OCI-LY7 (cell line): ENCODE data around the gene THAP2. TPM values are rescaled to one million over a fixed set of nuclear protein-coding genes. Genes with fewer than 3 reads are reported as not detected.
A peak's percentile ranks its signal among the peaks of the same experiment; 100 is the strongest.
"Not testable (repeated sequence)": the region's sequence is repeated elsewhere in the genome, so short reads cannot be mapped to it uniquely, and the experiment has no call there.

ENCODE experiments used
- BruUV-seq: library from RNA; stranded (reverse); fragments of 400-500 nt; replicated peaks from 2 replicates; lab custom pipeline; 2021; lab: Mats Ljungman, UMichigan
- CTCF ChIA-PET: fragments of 300-600 bp; sonication (Branson Sonifier 250); formaldehyde crosslinking; loops from one replicate; lab custom pipeline; 2022; ENCODE audit warnings: antibody characterized with exemption; ENCODE audit not compliant: unreplicated experiment; lab: Charles Lee
- POLR2A ChIA-PET: fragments of 300-600 bp; sonication (Branson Sonifier 250); formaldehyde crosslinking; loops from one replicate; lab custom pipeline; 2022; ENCODE audit warnings: antibody characterized with exemption; lab: Charles Lee
- DNase-seq: peaks from one replicate; pipeline ENCODE4 v3.0.0-alpha.2; 2015; ENCODE audit warnings: low spot score
- H2AFZ ChIP-seq: fragments of 200-600 bp; sonication (generic), shearing (Covaris generic); 2 replicates; pipeline ENCODE4 v1.6.1; 2014; ENCODE audit warnings: mild to moderate bottlenecking, antibody characterized with exemption, low read length, moderate library complexity
- H3K27ac ChIP-seq: fragments of 200-600 bp; sonication (generic); 2 replicates; pipeline ENCODE4 v1.5.1; 2014; ENCODE audit warnings: mixed run types, low read depth, mild to moderate bottlenecking, moderate library complexity, low read length, inconsistent platforms; ENCODE audit not compliant: poor library complexity, severe bottlenecking
- H3K36me3 ChIP-seq: fragments of 200-600 bp; sonication (generic); 2 replicates; pipeline ENCODE4 v1.6.1; 2014; ENCODE audit warnings: mild to moderate bottlenecking, antibody characterized with exemption, low read length, moderate library complexity, mixed read lengths; ENCODE audit not compliant: insufficient read depth
- H3K4me1 ChIP-seq: fragments of 200-600 bp; sonication (generic); 2 replicates; pipeline ENCODE4 v1.5.1; 2014; ENCODE audit warnings: mild to moderate bottlenecking, low read length; ENCODE audit not compliant: insufficient read depth, poor library complexity, severe bottlenecking
- H3K4me2 ChIP-seq: fragments of 200-600 bp; sonication (generic); 2 replicates; pipeline ENCODE4 v1.6.1; 2014; ENCODE audit warnings: mild to moderate bottlenecking, low read length
- H3K4me3 ChIP-seq: fragments of 200-600 bp; sonication (generic); 2 replicates; pipeline ENCODE4 v1.5.1; 2014; ENCODE audit warnings: mild to moderate bottlenecking, low read depth, low read length; ENCODE audit not compliant: poor library complexity, severe bottlenecking
- H3K79me2 ChIP-seq: fragments of 200-600 bp; sonication (generic); 2 replicates; pipeline ENCODE4 v1.6.1; 2016; ENCODE audit warnings: low read depth, mild to moderate bottlenecking, low read length, moderate library complexity, mixed read lengths; ENCODE audit not compliant: insufficient read depth
- H3K9me2 ChIP-seq: fragments of 200-600 bp; sonication (generic); 2 replicates; pipeline ENCODE4 v1.6.1; 2016; ENCODE audit warnings: mild to moderate bottlenecking, low read length, mixed read lengths; ENCODE audit not compliant: insufficient read depth
- H3K9me3 ChIP-seq: fragments of 200-600 bp; sonication (generic); 2 replicates; pipeline ENCODE4 v1.6.1; 2014; ENCODE audit warnings: mild to moderate bottlenecking, mixed run types, low read length, mixed read lengths
- H4K20me1 ChIP-seq: fragments of 200-600 bp; sonication (generic); 2 replicates; pipeline ENCODE4 v1.6.1; 2014; ENCODE audit warnings: mild to moderate bottlenecking, antibody characterized with exemption, low read length, moderate library complexity, mixed read lengths; ENCODE audit not compliant: insufficient read depth
- EZH2phosphoT487 ChIP-seq: fragments of 200-600 bp; sonication (generic); IDR thresholded peaks from 2 replicates; pipeline ENCODE4 v1.6.1; 2018; ENCODE audit warnings: low read depth, borderline replicate concordance, mild to moderate bottlenecking, mixed run types, antibody characterized with exemption, low read length, moderate library complexity, mixed read lengths
- intact Hi-C: fragments of 100-400 bp; cut with micrococcal nuclease; formaldehyde crosslinking; loops from one replicate; pipeline ENCODE4 v1.10.0; 2022; ENCODE audit not compliant: unreplicated experiment
- total RNA-seq, 2 experiments: library from RNA; depleted of rRNA in 1 of 2; stranded (reverse); fragments of >200 nt in 1 of 2; shearing (Covaris generic) in 1 of 2; gene quantifications; 2 replicates each; pipeline ENCODE4 v1.2.3, GENCODE V29; 2014 to 2022
- TF ChIP-seq, protein P1 (sequence below): fragments of 200-600 bp; sonication (generic); conservative IDR thresholded peaks from 2 replicates; pipeline ENCODE4 v1.5.1; 2014; ENCODE audit warnings: mild to moderate bottlenecking, antibody characterized with exemption, low read length, moderate library complexity, mixed read lengths

The THAP2 gene
- total RNA-seq, 2 experiments from 2014 or later, result 8.2 to 9.3 TPM

DNA sequence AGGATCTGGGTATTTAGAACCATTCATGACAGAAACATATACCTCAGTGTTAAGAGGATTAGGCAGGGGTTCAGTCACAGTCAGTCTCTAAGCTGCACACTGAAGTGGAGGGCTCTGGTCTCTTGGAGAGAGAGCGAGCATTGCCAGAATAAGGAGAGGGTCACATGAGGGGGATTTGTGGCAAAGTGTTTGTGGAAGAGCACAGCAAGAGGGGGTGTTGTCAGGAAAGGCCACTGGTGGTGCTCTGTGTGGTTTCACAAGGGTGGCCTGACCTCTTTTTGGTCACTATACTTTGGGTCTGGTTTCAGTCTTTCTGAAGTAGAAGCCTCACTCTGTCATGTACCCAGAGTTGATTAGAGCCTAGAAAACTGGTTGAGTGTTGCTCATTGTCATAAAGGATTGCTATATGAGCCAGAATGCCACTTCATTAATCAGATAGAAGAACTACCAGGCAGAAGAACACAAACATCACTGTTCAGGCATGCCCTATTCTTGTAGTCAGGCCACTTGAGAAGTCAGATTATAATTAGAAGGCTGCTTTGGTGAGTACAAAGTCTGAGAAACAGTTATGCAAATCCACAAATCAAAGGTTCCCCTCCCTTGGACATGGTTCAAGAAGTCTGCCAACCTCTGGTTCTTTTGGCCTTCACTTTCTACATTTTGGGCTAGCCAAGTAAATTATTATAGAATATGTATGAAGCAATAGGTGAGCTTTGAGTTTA lies 30.2 kb downstream of the THAP2 start:
- peaks cover 74% of the 10 kb centered on the region for H3K4me1 ChIP-seq
- peak; percentile 89 for DNase-seq
- CTCF ChIA-PET, result interaction anchor here (0.6 to 1.0 kb wide), 3 partner anchors 8 to 30 kb away, joined by 3 to 4 read pairs (median 3); no protein-coding TSS in a partner anchor
- peak overlapping the region; percentile 29; the same call in 1 of the 2 replicates for H2AFZ ChIP-seq
- intact Hi-C loops, result loop anchor here (2.0 to 10.0 kb wide), 3 partner anchors 38 to 1329 kb away; partner anchors contain the start of gene KCNMB4
- H3K36me3 ChIP-seq, result peaks cover 56% of the 10 kb centered on the region
- TF ChIP-seq EZH2phosphoT487, result no peak
- TF ChIP-seq, protein P1, sequence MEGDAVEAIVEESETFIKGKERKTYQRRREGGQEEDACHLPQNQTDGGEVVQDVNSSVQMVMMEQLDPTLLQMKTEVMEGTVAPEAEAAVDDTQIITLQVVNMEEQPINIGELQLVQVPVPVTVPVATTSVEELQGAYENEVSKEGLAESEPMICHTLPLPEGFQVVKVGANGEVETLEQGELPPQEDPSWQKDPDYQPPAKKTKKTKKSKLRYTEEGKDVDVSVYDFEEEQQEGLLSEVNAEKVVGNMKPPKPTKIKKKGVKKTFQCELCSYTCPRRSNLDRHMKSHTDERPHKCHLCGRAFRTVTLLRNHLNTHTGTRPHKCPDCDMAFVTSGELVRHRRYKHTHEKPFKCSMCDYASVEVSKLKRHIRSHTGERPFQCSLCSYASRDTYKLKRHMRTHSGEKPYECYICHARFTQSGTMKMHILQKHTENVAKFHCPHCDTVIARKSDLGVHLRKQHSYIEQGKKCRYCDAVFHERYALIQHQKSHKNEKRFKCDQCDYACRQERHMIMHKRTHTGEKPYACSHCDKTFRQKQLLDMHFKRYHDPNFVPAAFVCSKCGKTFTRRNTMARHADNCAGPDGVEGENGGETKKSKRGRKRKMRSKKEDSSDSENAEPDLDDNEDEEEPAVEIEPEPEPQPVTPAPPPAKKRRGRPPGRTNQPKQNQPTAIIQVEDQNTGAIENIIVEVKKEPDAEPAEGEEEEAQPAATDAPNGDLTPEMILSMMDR, result no peak
- no peaks in the 10 kb centered on the region for H3K9me2 ChIP-seq
- POLR2A ChIA-PET, result interaction anchor here (0.6 to 2.1 kb wide), 5 partner anchors 9 to 65 kb away, joined by 4 to 27 read pairs (median 4); partner anchors contain the start of gene TMEM19
- H3K4me3 ChIP-seq, result peak overlapping the region; percentile 56
- BruUV-seq, result TSS peak; percentile 87
- no peaks in the 10 kb centered on the region; the same call in 1 of the 2 replicates for H3K9me3 ChIP-seq
- peaks cover 70% of the 10 kb centered on the region for H3K79me2 ChIP-seq
- H3K27ac ChIP-seq, result peak overlapping the region; percentile 99
- peak overlapping the region; percentile 84 for H3K4me2 ChIP-seq
- H4K20me1 ChIP-seq, result no peaks in the 10 kb centered on the region

DNA sequence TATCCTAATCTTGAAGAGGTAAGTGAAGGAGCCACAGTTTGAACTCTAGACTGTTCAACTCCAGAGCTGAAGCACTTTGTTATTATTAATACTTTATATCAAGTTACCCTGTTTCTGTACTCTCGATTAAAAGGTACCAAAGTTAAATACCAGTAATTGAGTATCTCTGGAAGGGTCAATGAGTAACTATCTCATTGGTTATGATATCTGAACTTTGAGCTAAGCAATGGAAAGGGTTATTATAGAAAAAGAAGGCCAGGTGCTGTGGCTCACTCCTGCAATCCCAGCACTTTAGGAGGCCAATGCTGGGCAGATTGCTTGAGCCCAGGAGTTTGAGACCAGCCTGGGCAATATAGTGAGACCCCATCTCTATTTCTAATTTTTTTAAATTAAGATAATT lies 31.7 kb downstream of the THAP2 start:
- intact Hi-C loops, result loop anchor here (2.0 to 10.0 kb wide), 2 partner anchors 57 to 1331 kb away; partner anchors contain the start of gene KCNMB4
- TF ChIP-seq, protein P1, result no peak
- no peak for TF ChIP-seq EZH2phosphoT487
- H3K36me3 ChIP-seq, result peaks cover 65% of the 10 kb centered on the region
- no TSS peak for BruUV-seq
- peak overlapping the region; percentile 99 for H3K27ac ChIP-seq
- peaks cover 59% of the 10 kb centered on the region for H3K4me1 ChIP-seq
- ChIA-PET CTCF (no interaction called here), POLR2A (interaction anchor here (0.6 to 2.1 kb wide), 11 partner anchors 8 to 191 kb away, joined by 3 to 27 read pairs (median 3); partner anchors contain the start of genes THAP2, TMEM19 and ZFC3H1)
- H3K79me2 ChIP-seq, result peaks cover 54% of the 10 kb centered on the region
- H3K9me3 ChIP-seq, result no peaks in the 10 kb centered on the region; the same call in 1 of the 2 replicates
- no peak for DNase-seq
- peak overlapping the region; percentile 56 for H3K4me3 ChIP-seq
- no peaks in the 10 kb centered on the region for H4K20me1 ChIP-seq
- no peaks in the 10 kb centered on the region for H3K9me2 ChIP-seq
- peak overlapping the region; percentile 84 for H3K4me2 ChIP-seq
- H2AFZ ChIP-seq, result peak overlapping the region; percentile 29; the same call in 1 of the 2 replicates

DNA sequence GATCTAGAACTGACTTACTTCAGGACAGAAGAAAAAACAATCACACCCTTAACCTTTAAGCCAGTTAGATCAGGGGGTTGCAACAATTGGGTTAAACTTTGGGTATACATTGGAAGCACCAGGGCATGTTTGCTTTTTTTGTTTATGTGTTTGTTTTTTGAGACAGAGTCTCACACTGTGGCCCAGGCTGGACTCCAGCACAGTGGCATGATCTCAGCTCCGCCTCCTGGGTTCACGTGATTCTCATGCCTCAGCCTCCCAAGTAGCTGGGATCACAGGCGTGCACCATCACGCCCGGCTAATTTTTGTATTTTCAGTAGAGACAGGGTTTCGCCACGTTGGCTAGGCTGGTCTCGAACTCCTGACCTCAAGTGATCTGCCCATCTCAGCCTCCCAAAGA lies 38.1 kb downstream of the THAP2 start:
- POLR2A ChIA-PET, H3K4me3 ChIP-seq, H3K27ac ChIP-seq, DNase-seq, H2AFZ ChIP-seq, H4K20me1 ChIP-seq, BruUV-seq, H3K9me3 ChIP-seq, CTCF ChIA-PET, H3K79me2 ChIP-seq, H3K4me1 ChIP-seq, H3K4me2 ChIP-seq, H3K9me2 ChIP-seq, intact Hi-C loops: not testable (repeated sequence)
- H3K36me3 ChIP-seq, result peaks cover 91% of the 10 kb centered on the region
